Ishikawa (cell line): ENCODE results near the gene ZMAT2.

ENCODE experiments used
- CEBPB ChIP-seq: IDR thresholded peaks from 2 replicates; pipeline ENCODE4 v1.6.1; 2012
- EP300 ChIP-seq: IDR thresholded peaks from 2 replicates; pipeline ENCODE4 v1.6.1; 2012; ENCODE audit warnings: borderline replicate concordance
- FOXM1 ChIP-seq: IDR thresholded peaks from 2 replicates; pipeline ENCODE4 v1.6.1; 2012; ENCODE audit warnings: low read depth, borderline replicate concordance
- RAD21 ChIP-seq: IDR thresholded peaks from 2 replicates; pipeline ENCODE4 v1.6.1; 2012; ENCODE audit warnings: low read depth
- TAF1 ChIP-seq: IDR thresholded peaks from 2 replicates; pipeline ENCODE4 v1.6.1; 2012; ENCODE audit warnings: low read depth, mild to moderate bottlenecking
- TCF12 ChIP-seq: IDR thresholded peaks from 2 replicates; pipeline ENCODE4 v1.6.1; 2012; ENCODE audit warnings: low read depth
- USF1 ChIP-seq: IDR thresholded peaks from 2 replicates; pipeline ENCODE4 v1.6.1; 2012
- YY1 ChIP-seq: IDR thresholded peaks from 2 replicates; pipeline ENCODE4 v1.6.1; 2012; ENCODE audit warnings: low read depth
- TF ChIP-seq, protein P1 (sequence below): IDR thresholded peaks from 2 replicates; pipeline ENCODE4 v1.6.1; 2012; ENCODE audit warnings: low read depth, mild to moderate bottlenecking

- no peak for TF ChIP-seq USF1
- TF ChIP-seq FOXM1, result no peak
- no peak for TF ChIP-seq EP300
- no peak for TF ChIP-seq RAD21
- no peak for TF ChIP-seq YY1
- TF ChIP-seq TAF1, result no peak
- TF ChIP-seq, protein P1, sequence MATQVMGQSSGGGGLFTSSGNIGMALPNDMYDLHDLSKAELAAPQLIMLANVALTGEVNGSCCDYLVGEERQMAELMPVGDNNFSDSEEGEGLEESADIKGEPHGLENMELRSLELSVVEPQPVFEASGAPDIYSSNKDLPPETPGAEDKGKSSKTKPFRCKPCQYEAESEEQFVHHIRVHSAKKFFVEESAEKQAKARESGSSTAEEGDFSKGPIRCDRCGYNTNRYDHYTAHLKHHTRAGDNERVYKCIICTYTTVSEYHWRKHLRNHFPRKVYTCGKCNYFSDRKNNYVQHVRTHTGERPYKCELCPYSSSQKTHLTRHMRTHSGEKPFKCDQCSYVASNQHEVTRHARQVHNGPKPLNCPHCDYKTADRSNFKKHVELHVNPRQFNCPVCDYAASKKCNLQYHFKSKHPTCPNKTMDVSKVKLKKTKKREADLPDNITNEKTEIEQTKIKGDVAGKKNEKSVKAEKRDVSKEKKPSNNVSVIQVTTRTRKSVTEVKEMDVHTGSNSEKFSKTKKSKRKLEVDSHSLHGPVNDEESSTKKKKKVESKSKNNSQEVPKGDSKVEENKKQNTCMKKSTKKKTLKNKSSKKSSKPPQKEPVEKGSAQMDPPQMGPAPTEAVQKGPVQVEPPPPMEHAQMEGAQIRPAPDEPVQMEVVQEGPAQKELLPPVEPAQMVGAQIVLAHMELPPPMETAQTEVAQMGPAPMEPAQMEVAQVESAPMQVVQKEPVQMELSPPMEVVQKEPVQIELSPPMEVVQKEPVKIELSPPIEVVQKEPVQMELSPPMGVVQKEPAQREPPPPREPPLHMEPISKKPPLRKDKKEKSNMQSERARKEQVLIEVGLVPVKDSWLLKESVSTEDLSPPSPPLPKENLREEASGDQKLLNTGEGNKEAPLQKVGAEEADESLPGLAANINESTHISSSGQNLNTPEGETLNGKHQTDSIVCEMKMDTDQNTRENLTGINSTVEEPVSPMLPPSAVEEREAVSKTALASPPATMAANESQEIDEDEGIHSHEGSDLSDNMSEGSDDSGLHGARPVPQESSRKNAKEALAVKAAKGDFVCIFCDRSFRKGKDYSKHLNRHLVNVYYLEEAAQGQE, result no peak
- no peak for TF ChIP-seq CEBPB
- no peak for TF ChIP-seq TCF12
These were observed 21.3 kb upstream of the ZMAT2 start for GRCh38 chr5:140678993-140679392.
